DOHH2 (cell line): ENCODE data around the gene DNAJC27.

Experiments
- EZH2phosphoT487 ChIP-seq: fragments of 200-600 bp; sonication (generic); IDR thresholded peaks from 2 replicates; pipeline ENCODE4 v1.6.1; 2017; ENCODE audit warnings: borderline replicate concordance, mild to moderate bottlenecking, antibody characterized with exemption, low read length, moderate library complexity, mixed read lengths
- TF ChIP-seq, protein P1 (sequence below): fragments of 200-600 bp; sonication (generic); IDR thresholded peaks from one replicate; pipeline ENCODE4 v1.5.1; 2014; ENCODE audit warnings: antibody characterized with exemption, mild to moderate bottlenecking, low read depth, low read length; ENCODE audit not compliant: poor library complexity, severe bottlenecking

DNA sequence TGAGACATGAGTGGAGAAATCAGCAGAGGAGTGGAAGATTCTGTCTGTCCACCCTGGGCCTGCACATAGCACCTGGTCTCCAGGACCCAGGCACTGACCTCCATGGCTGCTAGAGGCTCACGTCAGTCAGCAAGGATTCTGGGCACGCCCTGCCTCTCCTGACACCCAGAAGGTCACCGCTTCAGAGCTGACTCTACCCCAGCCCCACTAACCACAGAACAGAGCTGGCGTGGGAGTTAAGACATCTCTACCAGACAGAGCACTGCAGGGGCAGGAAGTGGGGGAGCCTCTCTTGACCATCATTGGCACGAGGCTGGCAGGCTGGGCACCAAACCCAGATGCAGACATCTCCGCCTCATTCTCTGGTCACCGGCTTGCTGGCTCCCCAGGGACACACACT lies 54.7 kb downstream of the DNAJC27 start:
- TF ChIP-seq, protein P1, sequence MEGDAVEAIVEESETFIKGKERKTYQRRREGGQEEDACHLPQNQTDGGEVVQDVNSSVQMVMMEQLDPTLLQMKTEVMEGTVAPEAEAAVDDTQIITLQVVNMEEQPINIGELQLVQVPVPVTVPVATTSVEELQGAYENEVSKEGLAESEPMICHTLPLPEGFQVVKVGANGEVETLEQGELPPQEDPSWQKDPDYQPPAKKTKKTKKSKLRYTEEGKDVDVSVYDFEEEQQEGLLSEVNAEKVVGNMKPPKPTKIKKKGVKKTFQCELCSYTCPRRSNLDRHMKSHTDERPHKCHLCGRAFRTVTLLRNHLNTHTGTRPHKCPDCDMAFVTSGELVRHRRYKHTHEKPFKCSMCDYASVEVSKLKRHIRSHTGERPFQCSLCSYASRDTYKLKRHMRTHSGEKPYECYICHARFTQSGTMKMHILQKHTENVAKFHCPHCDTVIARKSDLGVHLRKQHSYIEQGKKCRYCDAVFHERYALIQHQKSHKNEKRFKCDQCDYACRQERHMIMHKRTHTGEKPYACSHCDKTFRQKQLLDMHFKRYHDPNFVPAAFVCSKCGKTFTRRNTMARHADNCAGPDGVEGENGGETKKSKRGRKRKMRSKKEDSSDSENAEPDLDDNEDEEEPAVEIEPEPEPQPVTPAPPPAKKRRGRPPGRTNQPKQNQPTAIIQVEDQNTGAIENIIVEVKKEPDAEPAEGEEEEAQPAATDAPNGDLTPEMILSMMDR: no peak
- TF ChIP-seq EZH2phosphoT487: no peak
